Gastrocnemius medialis (tissue), 4 donors: Measurements from ENCODE around the gene NEDD4L. TPM values are rescaled to one million over a fixed set of nuclear protein-coding genes. Genes with fewer than 3 reads are reported as not detected.

ENCODE experiments used
- ATAC-seq, 2 donors: fragments of 150-250 bp; one replicate each; pipeline ENCODE4 v1.9.1; 2016
- DNase-seq, 2 donors: peaks; one replicate each; pipeline ENCODE4 v3.0.0-alpha.2; 2019
- H3K27ac ChIP-seq, 4 donors: fragments of 200-600 bp; sonication (generic); 1 replicate in 1 of 4; 2 replicates in 3 of 4; pipeline ENCODE4 v1.5.1; 2016 to 2018; ENCODE audit warnings: mild to moderate bottlenecking in 2 of 4, moderate library complexity in 1 of 4
- H3K27me3 ChIP-seq, 3 donors: fragments of 200-600 bp; sonication (generic) in 2 of 3; 1 replicate in 1 of 3; 2 replicates in 2 of 3; pipeline versions ENCODE4 v1.5.1 to v1.6.0; 2016 to 2019; ENCODE audit warnings: mild to moderate bottlenecking in 1 of 3, moderate library complexity in 1 of 3
- H3K36me3 ChIP-seq, 2 donors: fragments of 200-600 bp; sonication (generic) in 1 of 2; one replicate each; pipeline ENCODE4 v1.5.1; 2017 to 2018
- H3K4me1 ChIP-seq, 2 donors: fragments of 200-600 bp; sonication (generic) in 1 of 2; one replicate each; pipeline ENCODE4 v1.5.1; 2016 to 2017; ENCODE audit warnings: mild to moderate bottlenecking in 2 of 2
- H3K4me3 ChIP-seq, 4 donors: fragments of 200-600 bp; sonication (generic) in 3 of 4; 1 replicate in 1 of 4; 2 replicates in 3 of 4; pipeline ENCODE4 v1.5.1; 2016 to 2019; ENCODE audit warnings: mild to moderate bottlenecking in 2 of 4
- H3K9me3 ChIP-seq, 3 donors: fragments of 200-600 bp; sonication (generic) in 2 of 3; 1 replicate in 1 of 3; 2 replicates in 2 of 3; pipeline ENCODE4 v1.5.1; 2016 to 2019
- POLR2A ChIP-seq, 2 donors: fragments of 450-650 bp; IDR thresholded peaks; one replicate each; pipeline ENCODE4 v1.6.1; 2017; ENCODE audit warnings: antibody characterized with exemption in 2 of 2, mild to moderate bottlenecking in 2 of 2, moderate library complexity in 2 of 2
- in situ Hi-C, 4 donors: fragments of 200-750 bp; cut with MboI; loops; one replicate each; pipeline versions ENCODE4 v1.15.0 to v1.8.0; 2017; ENCODE audit warnings: low sequenced_read_pairs in 4 of 4
- intact Hi-C: fragments of 100-400 bp; cut with DNase I; formaldehyde crosslinking; loops from one replicate; pipeline ENCODE4 v1.15.1; 2023; ENCODE audit warnings: low total_unique reads
- total RNA-seq, 4 donors: library from RNA; depleted of rRNA; stranded (reverse); fragments of >200 nt; gene quantifications; one replicate each; pipeline versions ENCODE4 v1.1.0 to v1.2.3, GENCODE V29; 2016
- TF ChIP-seq, protein P1 (sequence below), 5 experiments: fragments of 450-650 bp in 3 of 5; fragments of 200-600 bp in 2 of 5; sonication (generic) in 2 of 5; IDR thresholded peaks in 4 of 5; conservative IDR thresholded peaks in 1 of 5; 1 replicate in 4 of 5; 2 replicates in 1 of 5; pipeline ENCODE4 v1.5.1; 2016 to 2019; ENCODE audit warnings: antibody characterized with exemption in 5 of 5, mild to moderate bottlenecking in 3 of 5, moderate library complexity in 3 of 5

The NEDD4L gene
- total RNA-seq, 4 donors from 2014 or later = 27.4 to 81.5 (median 51.5) TPM

DNA sequence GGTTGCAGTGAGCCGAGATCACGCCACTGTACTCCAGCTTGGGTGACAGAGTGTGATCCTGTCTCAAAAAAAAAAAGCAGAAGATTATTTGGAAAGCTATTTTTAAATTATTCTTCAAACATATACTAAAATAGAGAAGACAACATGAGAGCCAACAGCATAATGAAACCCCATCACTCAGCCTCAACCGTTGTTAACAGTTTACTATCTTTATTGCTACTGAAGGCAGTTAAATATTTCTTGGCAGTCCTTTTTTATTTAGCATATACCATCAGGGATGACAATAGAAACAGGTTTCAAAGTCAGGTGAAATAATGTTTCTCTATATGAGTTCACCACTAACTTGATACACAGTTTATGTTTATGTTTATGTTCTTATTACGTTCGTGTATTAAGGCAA, 157.2 kb downstream of the NEDD4L start:
- DNase-seq (no peak), ATAC-seq (no peak)
- Histone ChIP-seq H3K36me3 (no peaks in the 10 kb centered on the region), H3K4me3 (no peak overlapping the region), H3K27me3 (no peaks in the 10 kb centered on the region), H3K27ac (no peak overlapping the region), H3K4me1 (no peaks in the 10 kb centered on the region), H3K9me3 (no peaks in the 10 kb centered on the region)
- intact Hi-C loops = no loop called here
- in situ Hi-C loops = loop anchor here in 1 of 4 donors (25.0 kb wide), 1 partner anchor 286 kb away; no protein-coding TSS in a partner anchor
- TF ChIP-seq, protein P1, sequence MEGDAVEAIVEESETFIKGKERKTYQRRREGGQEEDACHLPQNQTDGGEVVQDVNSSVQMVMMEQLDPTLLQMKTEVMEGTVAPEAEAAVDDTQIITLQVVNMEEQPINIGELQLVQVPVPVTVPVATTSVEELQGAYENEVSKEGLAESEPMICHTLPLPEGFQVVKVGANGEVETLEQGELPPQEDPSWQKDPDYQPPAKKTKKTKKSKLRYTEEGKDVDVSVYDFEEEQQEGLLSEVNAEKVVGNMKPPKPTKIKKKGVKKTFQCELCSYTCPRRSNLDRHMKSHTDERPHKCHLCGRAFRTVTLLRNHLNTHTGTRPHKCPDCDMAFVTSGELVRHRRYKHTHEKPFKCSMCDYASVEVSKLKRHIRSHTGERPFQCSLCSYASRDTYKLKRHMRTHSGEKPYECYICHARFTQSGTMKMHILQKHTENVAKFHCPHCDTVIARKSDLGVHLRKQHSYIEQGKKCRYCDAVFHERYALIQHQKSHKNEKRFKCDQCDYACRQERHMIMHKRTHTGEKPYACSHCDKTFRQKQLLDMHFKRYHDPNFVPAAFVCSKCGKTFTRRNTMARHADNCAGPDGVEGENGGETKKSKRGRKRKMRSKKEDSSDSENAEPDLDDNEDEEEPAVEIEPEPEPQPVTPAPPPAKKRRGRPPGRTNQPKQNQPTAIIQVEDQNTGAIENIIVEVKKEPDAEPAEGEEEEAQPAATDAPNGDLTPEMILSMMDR (IDR thresholded peaks at IDR 0.05 in 4 of 5, conservative IDR thresholded peaks at IDR 0.05 in 1 of 5) = no peak
- no peak for TF ChIP-seq POLR2A (IDR thresholded peaks at IDR 0.05)

DNA sequence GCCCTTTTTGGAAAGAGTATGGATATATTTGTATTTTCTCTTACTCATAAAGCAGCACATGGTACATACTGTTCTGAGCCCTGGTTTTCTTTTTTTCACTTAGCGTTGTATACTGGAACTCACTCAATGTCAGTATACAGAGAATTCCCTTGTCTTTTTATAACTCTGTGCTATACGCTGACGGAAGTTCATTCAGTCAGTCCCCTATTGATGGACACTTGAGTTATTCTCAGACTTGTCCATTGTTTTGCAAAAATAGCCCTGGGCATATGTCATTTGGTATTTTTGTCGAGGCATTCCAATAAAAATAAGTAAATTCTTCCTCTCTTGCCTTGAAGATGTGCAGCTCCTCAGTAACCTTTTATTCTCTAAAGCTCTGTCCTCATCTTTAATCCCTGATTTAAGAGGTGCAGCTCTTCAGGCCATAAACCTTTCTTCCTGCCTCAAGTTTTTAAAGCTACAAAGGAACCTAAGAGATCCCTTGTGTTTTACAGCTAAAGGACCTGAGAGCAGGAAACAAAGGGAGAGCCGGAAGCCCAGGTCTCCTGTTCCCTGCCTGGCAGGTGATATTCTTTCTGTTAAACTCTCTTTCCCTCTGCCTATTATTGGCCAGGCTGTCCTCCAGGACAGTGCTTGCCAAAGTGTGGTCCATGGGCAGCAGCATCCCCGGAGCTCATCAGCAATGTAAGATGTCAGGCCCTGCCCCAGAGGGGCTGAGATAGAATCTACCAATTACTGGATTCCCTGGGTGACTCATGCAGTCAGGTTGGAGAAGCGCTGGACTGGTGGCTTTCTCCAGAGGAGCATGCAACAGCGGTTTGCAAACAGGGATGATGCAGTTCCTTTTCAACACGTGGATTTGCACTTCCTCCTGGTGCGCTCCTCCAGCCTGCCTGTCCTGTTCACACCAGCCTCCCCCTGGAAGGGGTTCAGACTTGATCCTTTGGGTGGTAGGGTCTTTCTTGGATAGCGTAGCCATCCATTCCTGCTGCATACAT, 158.0 kb downstream of the NEDD4L start:
- ATAC-seq = peak in 1 of 2 donors; percentile 32
- no peak overlapping the region for H3K4me3 ChIP-seq

DNA sequence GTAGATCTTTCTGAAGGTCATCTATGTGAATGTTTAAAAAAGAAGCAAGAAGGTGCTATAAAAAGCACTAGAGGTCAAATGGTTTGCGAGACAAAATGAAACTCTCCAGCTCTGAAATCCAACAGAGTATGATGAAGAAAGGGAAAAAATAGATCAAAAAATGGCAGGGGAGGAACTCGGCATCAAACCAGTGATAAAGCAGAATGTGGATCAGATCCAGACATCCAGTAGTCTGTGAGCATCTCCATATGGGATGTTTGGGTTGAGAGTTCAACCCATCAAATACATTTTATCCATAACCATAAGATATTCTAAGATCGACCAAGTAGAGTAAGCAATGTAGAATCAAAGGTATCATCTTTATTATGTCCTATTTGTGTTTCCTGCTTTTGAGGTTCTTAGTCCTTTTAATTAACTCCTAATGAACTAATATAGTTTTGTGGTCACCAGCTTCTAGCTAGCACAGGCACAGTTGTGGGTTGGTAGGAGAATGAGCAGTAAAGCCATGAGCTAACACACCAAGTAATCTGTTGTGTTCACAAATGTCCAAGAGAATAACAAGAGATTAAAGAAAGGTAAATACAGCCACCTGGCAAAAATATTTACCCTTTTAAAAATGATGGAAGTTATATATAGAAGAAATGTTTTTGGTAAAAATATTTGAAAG, 160.9 kb downstream of the NEDD4L start:
- no peak overlapping the region for H3K4me3 ChIP-seq
- H3K4me1 ChIP-seq = peaks cover 16 to 19% of the 10 kb centered on the region in 2 donors
- no peak for ATAC-seq
- no peaks in the 10 kb centered on the region for H3K36me3 ChIP-seq
- in situ Hi-C loops = loop anchor here in 1 of 4 donors (25.0 kb wide), 1 partner anchor 282 kb away; no protein-coding TSS in a partner anchor
- no peaks in the 10 kb centered on the region for H3K9me3 ChIP-seq
- DNase-seq = no peak
- intact Hi-C loops = no loop called here
- TF ChIP-seq, protein P1 (IDR thresholded peaks at IDR 0.05 in 4 of 5, conservative IDR thresholded peaks at IDR 0.05 in 1 of 5) = no peak
- TF ChIP-seq POLR2A (IDR thresholded peaks at IDR 0.05) = no peak
- H3K27me3 ChIP-seq = no peaks in the 10 kb centered on the region
- H3K27ac ChIP-seq = no peak overlapping the region

More for the DNA sequence above, 158.0 kb downstream of the NEDD4L start:
- Histone ChIP-seq H3K4me1 (no peaks in the 10 kb centered on the region), H3K27me3 (no peaks in the 10 kb centered on the region), H3K27ac (no peak overlapping the region), H3K36me3 (no peaks in the 10 kb centered on the region), H3K9me3 (no peaks in the 10 kb centered on the region)
- no peak for DNase-seq
- no peak for TF ChIP-seq POLR2A (IDR thresholded peaks at IDR 0.05)
- TF ChIP-seq, protein P1 (IDR thresholded peaks at IDR 0.05 in 4 of 5, conservative IDR thresholded peaks at IDR 0.05 in 1 of 5) = no peak
- intact Hi-C loops = no loop called here
- in situ Hi-C loops = loop anchor here in 1 of 4 donors (25.0 kb wide), 1 partner anchor 285 kb away; no protein-coding TSS in a partner anchor

DNA sequence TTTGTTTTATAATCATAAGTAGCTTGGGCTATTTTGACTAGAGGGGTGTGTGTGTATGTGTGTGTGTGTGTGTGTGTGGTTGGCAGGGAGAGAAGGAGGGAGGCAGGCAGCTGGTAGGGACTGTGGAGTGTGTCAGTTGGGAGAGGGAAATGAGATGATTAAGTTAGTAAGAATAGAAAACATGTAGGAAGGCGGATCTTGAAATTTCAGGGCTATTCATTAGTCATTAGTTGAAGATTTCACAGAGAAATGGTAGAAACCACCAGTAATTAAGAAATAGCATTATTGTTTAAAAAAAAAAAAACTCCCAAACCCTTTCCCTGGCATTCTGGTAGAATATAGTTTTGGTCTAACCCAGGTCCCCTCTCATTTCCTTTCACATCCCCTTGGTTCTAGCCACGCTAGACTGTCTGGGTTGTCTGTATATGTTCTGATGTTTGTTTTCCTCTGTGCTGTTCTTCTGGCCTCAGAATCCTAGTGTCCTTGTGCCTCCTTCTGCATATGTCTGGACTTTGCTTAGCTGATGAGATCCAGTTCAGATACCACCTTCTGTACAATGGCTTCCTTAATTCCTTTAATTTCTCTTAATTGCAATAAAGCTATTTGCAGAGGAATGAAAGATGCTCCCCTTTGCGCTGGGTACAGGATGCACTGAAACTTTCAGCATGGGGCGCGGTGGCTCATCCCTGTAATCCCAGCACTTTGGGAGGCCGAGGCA, 161.6 kb downstream of the NEDD4L start:
- Histone ChIP-seq H3K9me3 (no peaks in the 10 kb centered on the region), H3K27me3 (no peaks in the 10 kb centered on the region), H3K27ac (no peak overlapping the region), H3K4me1 (peaks cover 16 to 19% of the 10 kb centered on the region in 2 donors), H3K4me3 (no peak overlapping the region), H3K36me3 (no peaks in the 10 kb centered on the region)
- intact Hi-C loops = no loop called here
- in situ Hi-C loops = loop anchor here in 1 of 4 donors (25.0 kb wide), 1 partner anchor 282 kb away; no protein-coding TSS in a partner anchor
- ATAC-seq (no peak), DNase-seq (no peak)
- TF ChIP-seq, protein P1 (IDR thresholded peaks at IDR 0.05 in 4 of 5, conservative IDR thresholded peaks at IDR 0.05 in 1 of 5) = no peak
- TF ChIP-seq POLR2A (IDR thresholded peaks at IDR 0.05) = no peak
